Midbrain (tissue), 1 donor: ENCODE data around the gene SLC2A2.
"Not testable (repeated sequence)": the region's sequence is repeated elsewhere in the genome, so short reads cannot be mapped to it uniquely, and the experiment has no call there.

Experiments
- DNase-seq: peaks from one replicate; lab custom pipeline; 2025; lab: John Stamatoyannopoulos, UW

Gene SLC2A2

DNA sequence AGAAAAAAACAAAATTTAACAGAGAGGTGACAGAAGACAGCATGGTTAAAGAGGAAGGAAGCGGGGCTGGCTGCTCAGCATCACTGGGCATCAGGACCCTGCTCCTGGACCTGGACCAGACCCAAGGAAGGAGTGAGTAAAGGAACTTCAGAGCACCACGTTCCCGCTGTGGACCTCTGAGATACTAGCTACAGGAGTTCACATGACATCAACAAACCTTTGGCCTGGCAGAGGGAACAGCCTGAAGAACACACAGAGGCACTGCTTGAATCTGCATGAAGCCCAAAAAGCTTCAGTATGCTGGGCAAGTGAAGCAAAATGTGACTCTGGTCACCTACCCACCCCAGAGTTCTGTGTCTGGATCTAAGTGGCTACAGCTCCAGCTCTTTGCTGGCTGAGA, 38.1 kb downstream of the SLC2A2 start:
- DNase-seq: no peak

- no peak for DNase-seq
Observed at GRCh38 chr3:170985304-170985703, 41.2 kb downstream of the SLC2A2 start.

GRCh38 chr3:170982733-170983132, 43.8 kb downstream of the SLC2A2 start:
- DNase-seq: no peak

- DNase-seq: no peak
Observed at GRCh38 chr3:170980399-170980798, 46.1 kb downstream of the SLC2A2 start.

DNA sequence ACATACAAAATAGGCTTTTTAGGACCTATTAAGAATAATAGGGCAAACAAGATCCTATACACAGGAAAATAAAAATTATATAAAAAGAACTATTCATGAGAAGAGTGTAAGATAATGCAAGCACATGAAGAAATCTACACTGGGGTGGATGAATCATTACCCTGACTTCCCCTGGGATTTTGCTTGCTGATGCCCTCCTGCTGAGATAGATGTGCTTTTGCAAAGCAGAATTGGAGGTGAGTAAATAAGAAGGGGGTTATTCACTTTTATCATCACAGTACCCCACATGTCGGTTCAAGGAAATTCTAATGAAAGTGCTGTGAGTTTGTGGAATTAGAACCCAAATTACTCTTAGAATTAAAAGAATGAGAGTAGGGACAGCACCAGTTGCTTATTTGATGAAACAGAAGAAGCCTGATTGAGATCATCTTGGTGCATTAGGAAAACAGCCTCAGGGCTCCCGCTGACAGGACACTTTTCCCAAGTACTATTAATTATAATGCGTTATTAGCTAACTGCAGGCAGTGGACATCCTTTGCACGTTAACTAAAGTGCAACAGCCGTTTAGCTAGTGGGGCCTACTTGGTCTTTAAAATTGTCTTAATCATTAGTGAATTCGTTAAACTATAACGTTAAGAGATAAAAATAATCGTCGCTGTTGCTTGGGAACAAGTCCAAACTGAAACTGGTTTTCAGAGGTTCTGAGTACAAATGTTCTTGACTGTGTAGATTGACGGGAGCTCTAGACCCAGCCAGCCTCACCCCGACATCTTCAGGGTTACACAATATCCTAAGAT, 48.4 kb downstream of the SLC2A2 start:
- no peak for DNase-seq

- DNase-seq: no peak
Observed at GRCh38 chr3:170976190-170976519, 50.4 kb downstream of the SLC2A2 start.

DNA sequence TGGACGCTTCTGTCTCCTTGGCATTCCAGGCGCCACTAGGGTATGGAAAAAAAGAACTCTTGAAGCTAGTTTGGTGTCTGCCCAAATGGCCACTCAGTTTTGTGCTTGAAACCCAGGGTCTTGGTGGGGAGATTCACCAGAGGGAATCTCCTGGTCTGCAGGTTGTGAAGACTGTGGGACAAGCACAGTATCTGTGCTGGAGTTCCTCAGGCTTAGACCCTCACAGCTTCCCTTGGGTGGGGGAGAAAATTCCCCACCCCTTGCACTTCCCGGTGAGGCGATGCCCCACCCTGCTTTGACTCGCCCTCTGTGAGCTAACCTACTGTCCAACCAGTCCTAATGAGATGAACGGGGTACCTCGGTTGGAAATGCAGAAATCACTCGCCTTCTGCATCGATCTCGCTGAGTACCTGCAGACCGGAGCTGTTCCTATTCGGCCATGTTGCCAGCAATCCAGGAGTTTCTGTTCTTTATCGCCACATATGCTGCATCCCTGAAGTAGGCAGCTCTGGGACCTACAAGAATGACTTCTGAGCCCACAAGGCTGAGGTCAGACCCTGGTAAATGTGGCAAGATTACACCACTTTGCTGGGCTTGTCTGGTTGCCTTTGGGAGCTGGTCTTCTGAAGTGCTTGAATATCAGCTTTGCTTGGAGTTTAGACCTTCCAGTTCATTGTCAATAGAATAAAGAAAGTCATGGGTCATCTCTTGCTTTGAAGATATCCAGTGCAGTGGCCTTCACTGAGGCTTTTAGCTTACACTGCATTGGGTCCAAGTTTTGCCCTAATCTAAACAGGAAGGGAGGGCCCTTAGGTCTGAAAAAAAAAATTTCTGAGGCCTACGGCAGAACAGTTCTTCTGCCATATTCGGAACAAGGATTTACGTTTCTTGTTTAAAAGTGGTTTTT, 51.0 kb downstream of the SLC2A2 start:
- no peak for DNase-seq

DNA sequence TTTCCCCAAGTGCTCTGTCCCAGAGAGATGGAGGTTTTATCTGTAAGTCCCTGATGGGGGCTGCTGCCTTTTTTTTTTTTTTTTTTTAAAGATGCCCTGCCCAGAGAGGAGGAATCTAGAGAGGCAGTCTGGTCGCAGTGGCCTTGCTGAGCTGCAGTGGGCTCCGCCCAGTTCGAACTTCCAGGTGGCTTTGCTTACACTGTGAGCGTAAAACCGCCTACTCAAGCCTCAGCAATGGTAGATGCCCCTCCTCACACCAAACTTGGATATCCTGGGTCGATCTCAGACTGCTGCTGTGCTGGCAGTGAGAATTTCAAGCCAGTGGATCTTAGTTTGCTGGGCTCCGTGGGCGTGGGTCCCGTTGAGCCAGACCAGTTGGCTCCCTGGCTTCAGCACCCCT, 51.6 kb downstream of the SLC2A2 start:
- no peak for DNase-seq

DNA sequence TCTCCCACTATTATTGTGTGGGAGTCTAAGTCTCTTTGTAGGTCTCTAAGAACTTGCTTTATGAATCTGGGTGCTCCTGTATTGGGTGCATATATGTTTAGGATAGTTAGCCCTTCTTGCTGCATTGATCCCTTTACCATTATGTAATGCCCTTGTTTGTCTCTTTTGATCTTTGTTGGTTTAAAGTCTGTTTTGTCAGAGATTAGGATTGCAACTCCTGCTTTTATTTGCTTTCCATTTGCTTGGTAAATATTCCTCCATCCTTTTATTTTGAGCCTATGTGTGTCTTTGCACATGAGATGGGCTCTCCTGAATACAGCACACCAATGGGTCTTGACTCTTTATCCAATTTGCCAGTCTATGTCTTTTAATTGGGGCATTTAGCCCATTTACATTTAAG, 53.6 kb downstream of the SLC2A2 start:
- not testable (repeated sequence) for DNase-seq

DNA sequence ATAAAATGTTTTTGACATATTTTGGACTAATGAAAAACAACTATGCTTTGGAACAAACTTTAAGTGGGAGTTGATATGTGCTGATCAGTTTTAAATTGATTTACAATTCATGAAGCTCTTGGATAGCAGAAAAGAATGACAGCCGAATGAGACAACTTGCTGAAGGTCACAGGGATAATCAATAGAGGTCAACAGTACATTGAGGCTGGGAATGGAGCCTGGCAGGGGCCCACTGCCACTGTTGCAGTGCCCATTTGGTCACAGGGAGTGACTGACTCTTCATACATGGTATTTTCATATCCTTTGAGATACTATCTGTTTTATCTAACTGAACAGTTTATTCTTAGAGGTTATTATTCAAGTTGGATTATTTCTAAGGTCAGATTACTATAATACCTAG, 59.4 kb downstream of the SLC2A2 start:
- no peak for DNase-seq

DNA sequence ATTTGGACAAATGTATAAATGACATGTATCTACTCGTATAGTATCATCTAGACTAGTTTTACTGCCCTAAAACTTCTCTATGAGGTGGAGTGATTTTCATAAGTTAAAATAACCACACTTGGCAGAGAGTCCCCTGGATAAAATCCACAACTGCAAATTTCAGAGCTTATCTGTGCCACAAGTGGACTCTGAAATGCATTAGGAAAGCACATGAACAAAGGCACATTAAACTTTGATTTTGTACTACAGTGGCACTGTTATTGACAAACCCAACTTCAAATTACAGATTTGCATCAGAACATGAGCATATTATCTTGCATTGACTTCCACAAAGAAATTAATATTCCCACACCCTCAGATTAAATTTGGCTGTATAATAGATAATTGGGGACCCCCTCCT, 60.0 kb downstream of the SLC2A2 start:
- no peak for DNase-seq

GRCh38 chr3:170962411-170962810, 64.1 kb downstream of the SLC2A2 start:
- DNase-seq: no peak

- peak; percentile 88 for DNase-seq
Observed at GRCh38 chr3:170961616-170962400, 64.7 kb downstream of the SLC2A2 start.

GRCh38 chr3:170959457-170959856, 67.1 kb downstream of the SLC2A2 start:
- no peak for DNase-seq

GRCh38 chr3:170956647-170957046, 69.9 kb downstream of the SLC2A2 start:
- DNase-seq: no peak

DNA sequence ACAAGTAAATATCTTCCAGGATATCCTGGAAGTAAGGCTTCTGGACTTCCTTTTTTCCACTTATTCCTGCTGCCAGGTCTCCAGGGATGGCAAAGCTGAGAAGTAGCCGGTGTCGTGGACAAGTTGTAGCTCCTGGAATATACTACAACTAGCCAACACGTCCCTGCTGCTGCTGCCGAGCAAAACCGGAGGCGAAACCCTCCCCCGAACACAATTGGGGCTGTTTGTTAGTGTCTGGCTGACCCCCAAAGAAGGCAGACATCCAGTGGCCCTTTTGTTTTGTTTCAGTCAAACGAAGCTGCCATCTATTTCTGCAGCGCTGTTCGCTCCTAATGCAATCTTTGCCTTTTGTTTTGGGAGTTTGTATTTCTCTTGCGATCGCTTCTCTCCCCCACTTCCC, 72.8 kb downstream of the SLC2A2 start:
- DNase-seq: peak; percentile 68

DNA sequence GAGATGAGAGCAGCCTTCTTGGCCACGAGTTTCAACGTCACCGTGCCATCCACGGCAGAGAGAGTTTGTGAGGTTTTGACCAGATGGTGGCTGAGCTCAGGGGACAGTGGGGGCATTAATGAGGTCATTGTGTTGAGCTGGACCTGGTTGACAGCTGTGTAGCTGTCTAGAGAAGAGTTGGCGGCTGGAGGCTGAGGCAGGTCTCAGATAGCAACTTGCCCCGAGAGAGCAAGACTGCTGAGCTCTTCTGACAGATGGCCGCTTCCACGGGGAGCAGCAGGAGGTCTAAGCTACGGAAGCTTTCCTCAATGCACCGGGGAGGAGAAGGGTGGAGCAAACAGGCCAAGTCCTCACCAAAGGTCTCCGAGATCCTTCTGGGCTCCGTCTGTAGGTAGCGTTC, 73.3 kb downstream of the SLC2A2 start:
- DNase-seq: no peak

DNA sequence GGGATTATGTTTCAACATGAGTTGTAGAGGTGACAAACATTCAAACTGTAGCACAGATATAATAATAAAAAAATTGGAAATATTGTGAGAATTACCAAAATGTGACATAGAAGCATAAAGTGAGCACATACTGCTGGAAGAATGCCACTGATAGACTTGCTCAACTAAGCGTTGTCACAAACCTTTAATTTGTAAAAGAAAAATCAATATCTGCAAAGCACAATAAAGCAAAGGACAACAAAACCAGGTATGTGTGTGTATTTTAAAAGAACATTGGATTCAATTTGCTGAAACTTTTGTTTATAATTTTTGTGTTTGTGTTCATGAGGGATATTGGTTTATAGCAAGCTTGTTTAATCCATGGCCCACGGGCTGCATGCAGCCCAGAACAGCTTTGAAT, 77.3 kb downstream of the SLC2A2 start:
- DNase-seq: no peak

- no peak for DNase-seq
Observed at GRCh38 chr3:170947018-170947769, 79.3 kb downstream of the SLC2A2 start.
